AG09309 (cell line): ENCODE results near the gene SLC17A3.

Source experiments
- DNase-seq: peaks from one replicate; pipeline ENCODE4 v3.0.0-alpha.2; 2010; ENCODE audit warnings: low read depth
- H3K4me3 ChIP-seq: 2 replicates; pipeline ENCODE4 v1.5.1; 2011; ENCODE audit warnings: mild to moderate bottlenecking, low read depth, low read length, moderate library complexity; ENCODE audit not compliant: control insufficient read depth
- CTCF ChIP-seq: IDR thresholded peaks from 2 replicates; pipeline ENCODE4 v1.5.1; 2011; ENCODE audit warnings: mild to moderate bottlenecking, low read depth, low read length, inconsistent platforms; ENCODE audit not compliant: insufficient read depth, control insufficient read depth; ENCODE audit errors: missing control alignments

The SLC17A3 gene

GRCh38 chr6:25815194-25815593 is 58.8 kb downstream of the SLC17A3 start:
- no peak for TF ChIP-seq CTCF
- no peak overlapping the region for H3K4me3 ChIP-seq
- no peak for DNase-seq

GRCh38 chr6:25804804-25805203 is 69.2 kb downstream of the SLC17A3 start:
- no peak for TF ChIP-seq CTCF
- no peak for DNase-seq
- no peak overlapping the region for H3K4me3 ChIP-seq

GRCh38 chr6:25801436-25801835 is 72.6 kb downstream of the SLC17A3 start:
- DNase-seq, result no peak
- TF ChIP-seq CTCF, result no peak

More at GRCh38 chr6:25801436-25801835, 72.6 kb downstream of the SLC17A3 start:
- no peak overlapping the region for H3K4me3 ChIP-seq
